RWPE2 (cell line): Measurements from ENCODE around the gene ANKRD65.

Experiments used
- ATAC-seq: fragments of 200-7000 bp; cut with Tn5 transposase; 3 replicates; pipeline ENCODE4 v1.9.1; 2021; ENCODE audit warnings: low read depth
- DNase-seq: peaks from one replicate; pipeline ENCODE4 v3.0.0-alpha.2; 2020; ENCODE audit warnings: low spot score
- H3K27ac ChIP-seq: fragments of 450-650 bp; 2 replicates; pipeline ENCODE4 v1.5.1; 2017; ENCODE audit warnings: mild to moderate bottlenecking; ENCODE audit not compliant: poor library complexity, severe bottlenecking
- H3K27me3 ChIP-seq: fragments of 250-450 bp; sonication (Bioruptor Pico); 2 replicates; pipeline ENCODE4 v1.5.1; 2021; ENCODE audit warnings: mild to moderate bottlenecking, moderate library complexity; ENCODE audit not compliant: insufficient read depth, poor library complexity, severe bottlenecking
- H3K36me3 ChIP-seq: fragments of 250-450 bp; sonication (Bioruptor Pico); 2 replicates; pipeline ENCODE4 v1.5.1; 2020; ENCODE audit warnings: low read depth, mild to moderate bottlenecking, moderate library complexity
- H3K4me1 ChIP-seq: fragments of 250-450 bp; sonication (Bioruptor Pico); 2 replicates; pipeline ENCODE4 v1.5.1; 2021; ENCODE audit warnings: mild to moderate bottlenecking, moderate library complexity; ENCODE audit not compliant: insufficient read depth, poor library complexity, severe bottlenecking
- H3K4me3 ChIP-seq: fragments of 250-450 bp; sonication (Bioruptor Pico); 2 replicates; pipeline ENCODE4 v1.5.1; 2021; ENCODE audit warnings: mild to moderate bottlenecking, moderate library complexity; ENCODE audit not compliant: severe bottlenecking
- H3K9me3 ChIP-seq: fragments of 250-450 bp; sonication (Bioruptor Pico); 2 replicates; pipeline ENCODE4 v1.5.1; 2021; ENCODE audit warnings: mild to moderate bottlenecking, moderate library complexity; ENCODE audit not compliant: severe bottlenecking
- TF ChIP-seq, protein P1 (sequence below): fragments of 450-650 bp; IDR thresholded peaks from one replicate; pipeline ENCODE4 v1.5.1; 2017; ENCODE audit warnings: mild to moderate bottlenecking, moderate library complexity; ENCODE audit not compliant: poor library complexity, severe bottlenecking

Gene ANKRD65

DNA sequence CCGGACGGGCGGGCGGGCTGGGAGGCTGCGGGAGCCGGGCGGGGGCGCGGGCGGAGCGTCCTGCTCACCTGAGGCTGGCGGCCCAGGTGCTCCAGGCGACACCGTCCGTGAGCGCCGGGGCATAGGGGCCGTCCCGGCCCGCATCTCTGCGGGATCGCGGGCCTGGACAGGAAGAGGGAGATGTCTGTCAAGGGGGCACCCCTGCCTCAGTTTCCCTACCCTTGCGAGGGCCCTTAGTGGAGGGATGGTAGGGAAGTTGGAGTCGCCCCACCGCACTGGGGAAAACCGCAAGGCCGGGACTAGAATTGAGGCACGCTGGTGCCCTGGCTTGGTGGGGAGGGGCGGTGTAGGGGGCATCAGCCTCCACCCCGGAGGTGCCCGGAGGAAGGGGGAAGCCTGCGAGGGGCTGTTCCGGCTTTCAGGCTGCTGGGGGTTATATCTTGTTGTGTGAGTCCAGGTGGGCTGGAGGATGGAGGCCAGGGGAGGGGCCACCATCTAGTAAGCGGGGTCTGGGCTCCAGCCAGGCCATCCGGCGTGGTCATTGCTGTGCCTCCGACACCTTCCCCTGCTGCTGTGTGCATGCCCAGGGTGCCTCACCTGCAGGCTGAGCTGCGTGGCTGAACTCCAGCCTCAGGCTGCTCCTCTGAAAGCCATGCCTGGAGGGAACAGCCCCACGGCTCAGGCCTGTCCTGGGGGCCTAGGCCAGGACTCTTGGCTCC, 15.0 kb upstream of the ANKRD65 start:
- Histone ChIP-seq H3K27ac (no peak overlapping the region), H3K4me3 (peak overlapping the region; percentile 45), H3K36me3 (no peaks in the 10 kb centered on the region), H3K4me1 (peaks cover 9% of the 10 kb centered on the region), H3K27me3 (no peaks in the 10 kb centered on the region), H3K9me3 (no peaks in the 10 kb centered on the region)
- TF ChIP-seq, protein P1, sequence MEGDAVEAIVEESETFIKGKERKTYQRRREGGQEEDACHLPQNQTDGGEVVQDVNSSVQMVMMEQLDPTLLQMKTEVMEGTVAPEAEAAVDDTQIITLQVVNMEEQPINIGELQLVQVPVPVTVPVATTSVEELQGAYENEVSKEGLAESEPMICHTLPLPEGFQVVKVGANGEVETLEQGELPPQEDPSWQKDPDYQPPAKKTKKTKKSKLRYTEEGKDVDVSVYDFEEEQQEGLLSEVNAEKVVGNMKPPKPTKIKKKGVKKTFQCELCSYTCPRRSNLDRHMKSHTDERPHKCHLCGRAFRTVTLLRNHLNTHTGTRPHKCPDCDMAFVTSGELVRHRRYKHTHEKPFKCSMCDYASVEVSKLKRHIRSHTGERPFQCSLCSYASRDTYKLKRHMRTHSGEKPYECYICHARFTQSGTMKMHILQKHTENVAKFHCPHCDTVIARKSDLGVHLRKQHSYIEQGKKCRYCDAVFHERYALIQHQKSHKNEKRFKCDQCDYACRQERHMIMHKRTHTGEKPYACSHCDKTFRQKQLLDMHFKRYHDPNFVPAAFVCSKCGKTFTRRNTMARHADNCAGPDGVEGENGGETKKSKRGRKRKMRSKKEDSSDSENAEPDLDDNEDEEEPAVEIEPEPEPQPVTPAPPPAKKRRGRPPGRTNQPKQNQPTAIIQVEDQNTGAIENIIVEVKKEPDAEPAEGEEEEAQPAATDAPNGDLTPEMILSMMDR, result no peak
- DNase-seq (no peak), ATAC-seq (no peak)

GRCh38 chr1:1435106-1435903, 14.2 kb upstream of the ANKRD65 start, which contains the start of gene VWA1:
VWA1 (plus strand) TSS chr1:1435690; CDS start chr1:1435749, 59 bp downstream.
- peak within 1 kb of the TSS; percentile 45 for H3K4me3 ChIP-seq
- no peak within 1 kb of the TSS for H3K27ac ChIP-seq

DNA sequence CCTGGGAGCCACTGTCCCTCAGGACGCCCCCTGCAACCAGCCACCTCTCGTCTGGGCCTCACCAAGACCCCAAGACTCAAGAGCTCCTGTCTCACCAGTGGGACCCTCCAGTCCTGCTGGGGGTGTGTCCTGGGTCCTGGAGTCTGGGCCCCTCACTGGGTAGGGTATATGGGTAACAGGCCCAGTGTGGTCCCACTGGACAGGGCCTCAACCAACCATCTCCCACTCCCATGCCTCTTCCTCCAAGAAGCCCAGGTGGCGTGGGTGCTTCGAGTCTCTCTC, 13.7 kb upstream of the ANKRD65 start:
- no peak for DNase-seq
- no peaks in the 10 kb centered on the region for H3K9me3 ChIP-seq
- no peaks in the 10 kb centered on the region for H3K36me3 ChIP-seq
- peaks cover 9% of the 10 kb centered on the region for H3K4me1 ChIP-seq
- no peak for ATAC-seq
- no peaks in the 10 kb centered on the region for H3K27me3 ChIP-seq
- H3K4me3 ChIP-seq, result no peak overlapping the region
- TF ChIP-seq, protein P1, result no peak
- H3K27ac ChIP-seq, result no peak overlapping the region

More at GRCh38 chr1:1435106-1435903, 14.2 kb upstream of the ANKRD65 start, which contains the start of gene VWA1:
- peak; percentile 66 for DNase-seq
- TF ChIP-seq, protein P1, result no peak
- Histone ChIP-seq H3K4me1 (peaks cover 9% of the 10 kb centered on the region), H3K9me3 (no peaks in the 10 kb centered on the region), H3K27me3 (no peaks in the 10 kb centered on the region), H3K36me3 (no peaks in the 10 kb centered on the region)
- ATAC-seq, result peak; percentile 61

- H3K27ac ChIP-seq, result peak overlapping the region; percentile 29
- H3K4me3 ChIP-seq, result no peak overlapping the region
- peaks cover 9% of the 10 kb centered on the region for H3K4me1 ChIP-seq
- TF ChIP-seq, protein P1, result no peak
- H3K27me3 ChIP-seq, result no peaks in the 10 kb centered on the region
- no peak for DNase-seq
- no peak for ATAC-seq
- no peaks in the 10 kb centered on the region for H3K36me3 ChIP-seq
- H3K9me3 ChIP-seq, result no peaks in the 10 kb centered on the region
Measured at GRCh38 chr1:1434131-1434823, 13.2 kb upstream of the ANKRD65 start.
